Liver (tissue), 9 donors: ENCODE measurements around the gene ST3GAL5. TPM values are rescaled to one million over a fixed set of nuclear protein-coding genes. Genes with fewer than 3 reads are reported as not detected.
A peak's percentile ranks its signal among the peaks of the same experiment; 100 is the strongest.

Source experiments
- DNase-seq: peaks from one replicate; pipeline ENCODE4 v3.0.0-alpha.2; 2017; ENCODE audit warnings: low spot score
- H3K27ac ChIP-seq, 2 donors: one replicate each; pipeline ENCODE4 v1.7.0; 2013; ENCODE audit warnings: inconsistent platforms in 2 of 2, low read length in 2 of 2, control low read depth in 1 of 2, low read depth in 1 of 2, mild to moderate bottlenecking in 1 of 2
- H3K27me3 ChIP-seq, 4 donors: one replicate each; pipeline versions ENCODE4 v1.6.1 to v1.7.0; 2013; ENCODE audit warnings: low read length in 3 of 4, inconsistent platforms in 1 of 4, mild to moderate bottlenecking in 1 of 4, moderate library complexity in 1 of 4; ENCODE audit not compliant: control insufficient read depth in 4 of 4, insufficient read depth in 4 of 4
- H3K36me3 ChIP-seq, 4 donors: one replicate each; pipeline versions ENCODE4 v1.6.1 to v1.7.0; 2013; ENCODE audit warnings: low read length in 3 of 4, mild to moderate bottlenecking in 3 of 4, low read depth in 1 of 4, moderate library complexity in 1 of 4; ENCODE audit not compliant: control insufficient read depth in 4 of 4, insufficient read depth in 3 of 4
- H3K4me1 ChIP-seq, 4 donors: one replicate each; pipeline versions ENCODE4 v1.6.1 to v1.7.0; 2013; ENCODE audit warnings: low read length in 3 of 4, mild to moderate bottlenecking in 3 of 4, moderate library complexity in 1 of 4; ENCODE audit not compliant: control insufficient read depth in 4 of 4, insufficient read depth in 4 of 4
- H3K4me3 ChIP-seq, 3 donors: one replicate each; pipeline versions ENCODE4 v1.6.1 to v1.7.0; 2013; ENCODE audit warnings: low read length in 3 of 3, control low read depth in 1 of 3, low read depth in 1 of 3, mild to moderate bottlenecking in 1 of 3
- H3K9ac ChIP-seq, 2 donors: one replicate each; pipeline ENCODE4 v1.7.0; 2013; ENCODE audit warnings: low read length in 2 of 2, mild to moderate bottlenecking in 2 of 2, moderate library complexity in 2 of 2, control low read depth in 1 of 2, low read depth in 1 of 2
- H3K9me3 ChIP-seq, 4 donors: one replicate each; pipeline versions ENCODE4 v1.6.1 to v1.7.0; 2013; ENCODE audit warnings: low read length in 3 of 4; ENCODE audit not compliant: control insufficient read depth in 4 of 4
- ATF3 ChIP-seq: IDR thresholded peaks from 2 replicates; pipeline ENCODE4 v1.6.1; 2016; ENCODE audit warnings: antibody characterized with exemption
- CTCF ChIP-seq: fragments of 150-350 bp; IDR thresholded peaks from 2 replicates; pipeline ENCODE4 v1.5.1; 2017; ENCODE audit warnings: improper control_type of control experiment, low read depth, low read length; ENCODE audit not compliant: missing input control
- EGR1 ChIP-seq, 2 donors: IDR thresholded peaks; 2 replicates each; pipeline ENCODE4 v1.6.1; 2016 to 2018; ENCODE audit warnings: antibody characterized with exemption in 2 of 2, low read depth in 2 of 2
- FOXA1 ChIP-seq: IDR thresholded peaks from 2 replicates; pipeline ENCODE4 v1.6.1; 2016; ENCODE audit warnings: antibody characterized with exemption
- FOXA2 ChIP-seq: IDR thresholded peaks from 2 replicates; pipeline ENCODE4 v1.6.1; 2016; ENCODE audit warnings: antibody characterized with exemption
- GABPA ChIP-seq, 2 donors: IDR thresholded peaks in 1 of 2; conservative IDR thresholded peaks in 1 of 2; 2 replicates each; pipeline ENCODE4 v1.6.1; 2016; ENCODE audit warnings: antibody characterized with exemption in 2 of 2, mild to moderate bottlenecking in 1 of 2, moderate library complexity in 1 of 2
- HNF4A ChIP-seq, 2 donors: conservative IDR thresholded peaks; 2 replicates each; pipeline ENCODE4 v1.6.1; 2016; ENCODE audit warnings: antibody characterized with exemption in 2 of 2, mild to moderate bottlenecking in 2 of 2
- HNF4G ChIP-seq: IDR thresholded peaks from 2 replicates; pipeline ENCODE4 v1.6.1; 2016; ENCODE audit warnings: antibody characterized with exemption
- JUND ChIP-seq, 2 donors: IDR thresholded peaks; 2 replicates each; pipeline ENCODE4 v1.6.1; 2016; ENCODE audit warnings: antibody characterized with exemption in 2 of 2
- MAX ChIP-seq: IDR thresholded peaks from 2 replicates; pipeline ENCODE4 v1.6.1; 2016; ENCODE audit warnings: antibody characterized with exemption
- NR2F2 ChIP-seq: IDR thresholded peaks from 2 replicates; pipeline ENCODE4 v1.6.1; 2016; ENCODE audit warnings: antibody characterized with exemption
- RAD21 ChIP-seq, 2 donors: IDR thresholded peaks; 2 replicates each; pipeline ENCODE4 v1.6.1; 2016; ENCODE audit warnings: antibody characterized with exemption in 2 of 2, mild to moderate bottlenecking in 2 of 2
- REST ChIP-seq: IDR thresholded peaks from 2 replicates; pipeline ENCODE4 v1.6.1; 2016; ENCODE audit warnings: antibody characterized with exemption, mild to moderate bottlenecking
- RXRA ChIP-seq, 2 donors: IDR thresholded peaks; 2 replicates each; pipeline ENCODE4 v1.6.1; 2017 to 2018; ENCODE audit warnings: antibody characterized with exemption in 2 of 2, mild to moderate bottlenecking in 1 of 2
- SP1 ChIP-seq: IDR thresholded peaks from 2 replicates; pipeline ENCODE4 v1.6.1; 2018; ENCODE audit warnings: antibody characterized with exemption, mild to moderate bottlenecking
- TAF1 ChIP-seq: conservative IDR thresholded peaks from 2 replicates; pipeline ENCODE4 v1.6.1; 2016; ENCODE audit warnings: antibody characterized with exemption, mild to moderate bottlenecking
- YY1 ChIP-seq: IDR thresholded peaks from 2 replicates; pipeline ENCODE4 v1.6.1; 2016; ENCODE audit warnings: antibody characterized with exemption, mild to moderate bottlenecking
- WGBS: extraction: QIAGEN DNeasy Blood & Tissue Kit; methylation state at CpG from one replicate; pipeline ENCODE4 v1.1.7; 2013; 5-methylcytosine and 5-hydroxymethylcytosine counted together
- polyA plus RNA-seq, 2 donors: library from polyadenylated mRNA; stranded (reverse) in 1 of 2; unstranded in 1 of 2; fragments of 200-250 nt in 1 of 2; fragments of >200 nt in 1 of 2; fragmentation: Nextera tagmentation in 1 of 2; extraction: Ambion mirVana in 1 of 2; gene quantifications; one replicate each; pipeline versions ENCODE4 v1.2.1 to v1.2.3, GENCODE V29; 2013 to 2015
- total RNA-seq, 2 donors: library from RNA; depleted of rRNA; stranded (reverse); fragments of >200 nt; gene quantifications; one replicate each; pipeline ENCODE4 v1.2.3, GENCODE V29; 2014
- TF ChIP-seq, protein P1 (sequence below): IDR thresholded peaks from 2 replicates; pipeline ENCODE4 v1.6.1; 2016; ENCODE audit warnings: antibody characterized with exemption
- donor health status: healthy.
- donor health status: healthy.
- donor health status: healthy.
- donor health status: healthy.
- donor health status: healthy.

The ST3GAL5 gene
- total and polyA plus RNA-seq, 4 donors = 4.5 to 17.0 (median 9.0) TPM

GRCh38 chr2:85795331-85796045 lies 93.3 kb downstream of the ST3GAL5 start:
- 89% methylated on average over 20 of the region's 20 CpGs for WGBS
- Histone ChIP-seq H3K27me3 (no peaks in the 10 kb centered on the region), H3K9ac (no peak overlapping the region), H3K27ac (peak overlapping the region; percentile 72 to 80), H3K4me3 (no peak overlapping the region), H3K36me3 (no peaks in the 10 kb centered on the region), H3K4me1 (peaks cover 19 to 58% (median 40%) of the 10 kb centered on the region in 4 donors), H3K9me3 (no peaks in the 10 kb centered on the region)
- no peak for DNase-seq
- TF ChIP-seq YY1 = no peak
- no peak for TF ChIP-seq JUND (IDR thresholded peaks at IDR 0.05)
- no peak for TF ChIP-seq ATF3
- TF ChIP-seq HNF4A (conservative IDR thresholded peaks at IDR 0.05) = no peak
- no peak for TF ChIP-seq EGR1 (IDR thresholded peaks at IDR 0.05; ENCODE audit: low read depth in 2 of 2)
- TF ChIP-seq CTCF = no peak
- TF ChIP-seq FOXA2 = no peak
- TF ChIP-seq, protein P1, sequence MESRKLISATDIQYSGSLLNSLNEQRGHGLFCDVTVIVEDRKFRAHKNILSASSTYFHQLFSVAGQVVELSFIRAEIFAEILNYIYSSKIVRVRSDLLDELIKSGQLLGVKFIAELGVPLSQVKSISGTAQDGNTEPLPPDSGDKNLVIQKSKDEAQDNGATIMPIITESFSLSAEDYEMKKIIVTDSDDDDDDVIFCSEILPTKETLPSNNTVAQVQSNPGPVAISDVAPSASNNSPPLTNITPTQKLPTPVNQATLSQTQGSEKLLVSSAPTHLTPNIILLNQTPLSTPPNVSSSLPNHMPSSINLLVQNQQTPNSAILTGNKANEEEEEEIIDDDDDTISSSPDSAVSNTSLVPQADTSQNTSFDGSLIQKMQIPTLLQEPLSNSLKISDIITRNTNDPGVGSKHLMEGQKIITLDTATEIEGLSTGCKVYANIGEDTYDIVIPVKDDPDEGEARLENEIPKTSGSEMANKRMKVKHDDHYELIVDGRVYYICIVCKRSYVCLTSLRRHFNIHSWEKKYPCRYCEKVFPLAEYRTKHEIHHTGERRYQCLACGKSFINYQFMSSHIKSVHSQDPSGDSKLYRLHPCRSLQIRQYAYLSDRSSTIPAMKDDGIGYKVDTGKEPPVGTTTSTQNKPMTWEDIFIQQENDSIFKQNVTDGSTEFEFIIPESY = no peak
- TF ChIP-seq MAX = no peak
- TF ChIP-seq TAF1 = no peak
- TF ChIP-seq HNF4G = no peak
- no peak for TF ChIP-seq RAD21 (IDR thresholded peaks at IDR 0.05)
- TF ChIP-seq GABPA (IDR thresholded peaks at IDR 0.05 in 1 of 2, conservative IDR thresholded peaks at IDR 0.05 in 1 of 2) = no peak
- TF ChIP-seq FOXA1 = no peak
- TF ChIP-seq RXRA (IDR thresholded peaks at IDR 0.05) = no peak
- TF ChIP-seq NR2F2 = no peak
- no peak for TF ChIP-seq SP1

DNA sequence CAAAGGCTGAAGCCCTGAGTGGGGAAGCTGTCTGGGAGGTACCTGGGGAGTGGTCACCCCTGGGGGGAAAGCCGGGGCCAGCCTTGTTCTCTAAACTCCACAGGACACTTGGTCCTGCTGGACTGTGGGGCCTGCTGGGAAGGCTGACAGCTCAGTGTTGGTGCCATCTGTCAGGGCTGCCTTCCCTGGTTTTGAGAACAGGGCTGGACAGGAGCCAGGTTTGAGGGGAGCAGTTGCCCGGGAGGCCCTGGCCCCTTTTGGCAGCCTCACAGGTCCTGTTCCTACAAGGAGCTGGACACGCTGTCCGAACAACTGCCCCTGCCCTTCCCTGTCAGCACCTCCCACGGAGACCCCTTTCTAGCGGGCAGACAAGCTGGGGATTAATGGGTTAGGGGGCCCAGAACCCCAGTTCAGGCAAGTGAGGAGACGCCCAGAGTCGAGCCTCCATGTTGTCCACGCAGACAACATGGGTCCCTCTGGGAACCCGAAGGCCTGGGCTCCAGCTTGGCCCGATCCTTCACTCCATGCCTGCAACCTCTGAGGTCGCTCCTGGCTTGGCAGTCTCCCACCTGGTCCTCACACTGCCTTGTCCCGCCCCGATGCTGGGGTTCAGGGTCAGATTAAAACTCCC lies 94.2 kb downstream of the ST3GAL5 start:
- H3K27ac ChIP-seq = peak overlapping the region; percentile 72 to 80
- 63% methylated on average over 14 of the region's 14 CpGs for WGBS
- no peak for DNase-seq
- no peak for TF ChIP-seq RXRA (IDR thresholded peaks at IDR 0.05)
- TF ChIP-seq EGR1 (IDR thresholded peaks at IDR 0.05; ENCODE audit: low read depth in 2 of 2) = no peak
- TF ChIP-seq YY1 = no peak
- no peak for TF ChIP-seq ATF3
- TF ChIP-seq SP1 = no peak
- no peak for TF ChIP-seq RAD21 (IDR thresholded peaks at IDR 0.05)
- TF ChIP-seq REST = no peak
- TF ChIP-seq TAF1 = no peak
- TF ChIP-seq FOXA1 = no peak
- TF ChIP-seq CTCF = no peak
- TF ChIP-seq HNF4G = no peak
- TF ChIP-seq GABPA (IDR thresholded peaks at IDR 0.05 in 1 of 2, conservative IDR thresholded peaks at IDR 0.05 in 1 of 2) = no peak

More for the DNA sequence above, 94.2 kb downstream of the ST3GAL5 start:
- H3K4me1 ChIP-seq = peaks cover 19 to 49% (median 35%) of the 10 kb centered on the region in 4 donors
- H3K4me3 ChIP-seq = no peak overlapping the region
- no peaks in the 10 kb centered on the region for H3K9me3 ChIP-seq
- H3K27me3 ChIP-seq = no peaks in the 10 kb centered on the region
- peak overlapping the region in 1 of 2 donors; percentile 16 for H3K9ac ChIP-seq
- H3K36me3 ChIP-seq = no peaks in the 10 kb centered on the region
